Activated T-helper 9 cell treated with anti-CD3 and anti-CD28 coated beads, Interleukin-2, amount 50 U/mL, for 16 hours (primary cell): ENCODE data around the gene SLC1A3.
"Not testable (repeated sequence)": the region's sequence is repeated elsewhere in the genome, so short reads cannot be mapped to it uniquely, and the experiment has no call there.

Source experiments
- DNase-seq: peaks from one replicate; pipeline ENCODE4 v3.0.0-alpha.2; 2020; ENCODE audit warnings: low read depth

SLC1A3 gene

GRCh38 chr5:36606428-36607113 is at the start of gene SLC1A3:
TSS of gene SLC1A3 (plus strand) at chr5:36606606. CDS start at chr5:36608424, 1,818 bp downstream.
- DNase-seq = no peak

- no peak for DNase-seq
These were observed 47.8 kb upstream of the SLC1A3 start for GRCh38 chr5:36558641-36559040.

- no peak for DNase-seq
These were observed 44.8 kb upstream of the SLC1A3 start for GRCh38 chr5:36561601-36562000.

- DNase-seq = no peak
These were observed 36.9 kb upstream of the SLC1A3 start for GRCh38 chr5:36569491-36569890.

- no peak for DNase-seq
These were observed 35.9 kb upstream of the SLC1A3 start for GRCh38 chr5:36570301-36571095.

- no peak for DNase-seq
These were observed 34.9 kb upstream of the SLC1A3 start for GRCh38 chr5:36571401-36572042.

GRCh38 chr5:36573438-36573837 is 33.0 kb upstream of the SLC1A3 start:
- DNase-seq = no peak

GRCh38 chr5:36575361-36575781 is 31.0 kb upstream of the SLC1A3 start:
- DNase-seq = no peak

- no peak for DNase-seq
These were observed 29.7 kb upstream of the SLC1A3 start for GRCh38 chr5:36576721-36577120.

- DNase-seq = not testable (repeated sequence)
These were observed 26.5 kb upstream of the SLC1A3 start for GRCh38 chr5:36579858-36580257.

- no peak for DNase-seq
These were observed 25.3 kb upstream of the SLC1A3 start for GRCh38 chr5:36581070-36581469.

GRCh38 chr5:36584009-36584875 is 22.2 kb upstream of the SLC1A3 start:
- no peak for DNase-seq

- no peak for DNase-seq
These were observed 20.7 kb upstream of the SLC1A3 start for GRCh38 chr5:36585701-36586100.

- DNase-seq = no peak
These were observed 19.1 kb upstream of the SLC1A3 start for GRCh38 chr5:36587354-36587753.

- not testable (repeated sequence) for DNase-seq
These were observed 16.7 kb upstream of the SLC1A3 start for GRCh38 chr5:36589735-36590134.

- DNase-seq = no peak
These were observed 15.7 kb upstream of the SLC1A3 start for GRCh38 chr5:36590513-36591286.

- DNase-seq = no peak
These were observed 12.5 kb upstream of the SLC1A3 start for GRCh38 chr5:36593867-36594266.

- no peak for DNase-seq
These were observed 10.2 kb upstream of the SLC1A3 start for GRCh38 chr5:36596247-36596646.

GRCh38 chr5:36596756-36597155 is 9.7 kb upstream of the SLC1A3 start:
- DNase-seq = no peak

GRCh38 chr5:36598045-36598444 is 8.4 kb upstream of the SLC1A3 start:
- DNase-seq = no peak
